Skeletal muscle satellite cell (primary cell): ENCODE data around the gene GNAS.

Source experiments
- H3K27me3 ChIP-seq: 2 replicates; pipeline ENCODE4 v1.7.0; 2013; ENCODE audit warnings: low read length; ENCODE audit not compliant: control insufficient read depth, insufficient read depth
- H3K36me3 ChIP-seq: 2 replicates; pipeline ENCODE4 v1.7.0; 2013; ENCODE audit warnings: mild to moderate bottlenecking, control low read depth, low read length; ENCODE audit not compliant: insufficient read depth
- H3K4me1 ChIP-seq: 2 replicates; pipeline ENCODE4 v1.7.0; 2013; ENCODE audit warnings: low read length; ENCODE audit not compliant: control insufficient read depth, insufficient read depth
- H3K4me2 ChIP-seq: 2 replicates; pipeline ENCODE4 v1.7.0; 2013; ENCODE audit warnings: mild to moderate bottlenecking, low read length
- H3K4me3 ChIP-seq: 2 replicates; pipeline ENCODE4 v1.7.0; 2013; ENCODE audit warnings: low read length
- H3K9ac ChIP-seq: 2 replicates; pipeline ENCODE4 v1.7.0; 2013; ENCODE audit warnings: mild to moderate bottlenecking, low read depth, low read length, moderate library complexity
- H3K9me3 ChIP-seq: replicated peaks from 2 replicates; pipeline ENCODE4 v1.7.0; 2013; ENCODE audit warnings: mild to moderate bottlenecking, control low read depth, low read length

The GNAS gene

GRCh38 chr20:58888103-58888502 lies 35.6 kb downstream of the GNAS start:
- peak overlapping the region; percentile 78 for H3K9ac ChIP-seq
- H3K4me1 ChIP-seq, result peaks cover 9% of the 10 kb centered on the region
- peak overlapping the region; percentile 97 for H3K4me2 ChIP-seq
- H3K4me3 ChIP-seq, result peak overlapping the region; percentile 81
- peaks cover 17% of the 10 kb centered on the region for H3K27me3 ChIP-seq
- no peaks in the 10 kb centered on the region for H3K9me3 ChIP-seq
- H3K36me3 ChIP-seq, result no peaks in the 10 kb centered on the region

- peaks cover 11% of the 10 kb centered on the region for H3K27me3 ChIP-seq
- H3K4me1 ChIP-seq, result peaks cover 4% of the 10 kb centered on the region
- H3K4me2 ChIP-seq, result peak overlapping the region; percentile 97
These were observed 36.2 kb downstream of the GNAS start for GRCh38 chr20:58888521-58889333.

GRCh38 chr20:58889334-58889760 lies 36.8 kb downstream of the GNAS start:
- Histone ChIP-seq H3K4me3 (peak overlapping the region; percentile 81), H3K27me3 (peaks cover 8% of the 10 kb centered on the region), H3K36me3 (no peaks in the 10 kb centered on the region), H3K4me2 (peak overlapping the region; percentile 97), H3K4me1 (peaks cover 11% of the 10 kb centered on the region), H3K9ac (peak overlapping the region; percentile 78), H3K9me3 (no peaks in the 10 kb centered on the region)

More at GRCh38 chr20:58888521-58889333, 36.2 kb downstream of the GNAS start:
- H3K4me3 ChIP-seq, result peak overlapping the region; percentile 81
- H3K36me3 ChIP-seq, result no peaks in the 10 kb centered on the region
- H3K9me3 ChIP-seq, result no peaks in the 10 kb centered on the region
- peak overlapping the region; percentile 78 for H3K9ac ChIP-seq

- peak overlapping the region; percentile 97 for H3K4me2 ChIP-seq
These were observed 37.4 kb downstream of the GNAS start for GRCh38 chr20:58889798-58890517.

GRCh38 chr20:58890518-58891085 lies 38.1 kb downstream of the GNAS start:
- Histone ChIP-seq H3K9ac (peak overlapping the region; percentile 74), H3K36me3 (no peaks in the 10 kb centered on the region), H3K4me1 (peaks cover 23% of the 10 kb centered on the region), H3K27me3 (peaks cover 3% of the 10 kb centered on the region), H3K4me3 (peak overlapping the region; percentile 81), H3K9me3 (no peaks in the 10 kb centered on the region), H3K4me2 (peak overlapping the region; percentile 97)

More at GRCh38 chr20:58889798-58890517, 37.4 kb downstream of the GNAS start:
- H3K4me1 ChIP-seq, result peaks cover 17% of the 10 kb centered on the region
- no peaks in the 10 kb centered on the region for H3K36me3 ChIP-seq
- peak overlapping the region; percentile 81 for H3K4me3 ChIP-seq
- no peaks in the 10 kb centered on the region for H3K9me3 ChIP-seq
- peaks cover 3% of the 10 kb centered on the region for H3K27me3 ChIP-seq
- H3K9ac ChIP-seq, result peak overlapping the region; percentile 78

GRCh38 chr20:58891086-58891717 lies 38.7 kb downstream of the GNAS start:
- peaks cover 1% of the 10 kb centered on the region for H3K36me3 ChIP-seq
- H3K9me3 ChIP-seq, result no peaks in the 10 kb centered on the region
- H3K4me2 ChIP-seq, result peak overlapping the region; percentile 97
- peaks cover 29% of the 10 kb centered on the region for H3K4me1 ChIP-seq
- H3K4me3 ChIP-seq, result peak overlapping the region; percentile 81
- H3K27me3 ChIP-seq, result no peaks in the 10 kb centered on the region
- H3K9ac ChIP-seq, result peak overlapping the region; percentile 74

- H3K4me2 ChIP-seq, result peak overlapping the region; percentile 77
- peak overlapping the region; percentile 81 for H3K4me3 ChIP-seq
- H3K9ac ChIP-seq, result peak overlapping the region; percentile 90
- H3K9me3 ChIP-seq, result no peaks in the 10 kb centered on the region
- peaks cover 7% of the 10 kb centered on the region for H3K36me3 ChIP-seq
- H3K27me3 ChIP-seq, result no peaks in the 10 kb centered on the region
- H3K4me1 ChIP-seq, result peaks cover 34% of the 10 kb centered on the region
These were observed 39.2 kb downstream of the GNAS start for GRCh38 chr20:58891718-58892140.

DNA sequence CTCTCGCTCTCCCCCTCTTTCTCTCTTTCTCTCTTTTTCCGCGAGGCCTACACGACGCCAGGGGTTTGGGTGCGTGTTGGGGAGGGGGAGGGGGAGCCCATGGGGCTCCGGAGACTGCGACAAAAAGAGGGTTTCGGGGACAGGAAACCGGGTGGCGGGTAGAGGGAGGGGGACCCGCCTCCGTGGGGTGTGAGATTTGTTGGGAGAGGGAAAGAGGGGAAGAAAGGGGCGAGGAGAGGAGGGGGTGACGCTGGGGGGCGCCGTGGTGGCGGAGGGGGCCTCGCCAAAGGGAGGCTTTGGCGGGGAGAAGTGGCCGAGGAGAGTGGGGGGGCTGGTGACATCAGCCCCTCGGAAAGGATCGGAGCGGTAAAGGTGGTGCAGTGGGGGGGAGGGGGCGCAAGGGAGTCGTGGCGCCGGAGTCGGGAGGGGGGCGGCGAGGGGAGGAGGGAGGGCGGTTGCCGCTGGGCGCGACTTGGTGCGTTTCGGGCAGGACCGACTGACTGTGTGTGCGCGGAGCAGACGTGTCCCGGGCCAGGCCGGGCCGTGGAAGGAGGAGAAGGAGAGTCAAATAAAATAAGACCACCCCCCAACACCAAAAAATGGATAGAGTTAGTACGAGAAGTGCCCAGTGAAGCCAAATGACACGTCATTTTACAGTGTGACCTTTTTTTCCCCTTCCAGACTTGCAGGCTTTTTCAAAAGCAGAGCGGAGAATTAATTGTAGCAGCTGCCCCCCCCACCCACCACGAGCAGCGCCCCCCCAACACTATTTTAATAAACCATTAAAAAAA lies 39.8 kb downstream of the GNAS start:
- H3K4me1 ChIP-seq, result peaks cover 40% of the 10 kb centered on the region
- H3K36me3 ChIP-seq, result peaks cover 10% of the 10 kb centered on the region
- peak overlapping the region; percentile 81 for H3K4me3 ChIP-seq
- H3K4me2 ChIP-seq, result peak overlapping the region; percentile 77
- H3K27me3 ChIP-seq, result no peaks in the 10 kb centered on the region
- H3K9me3 ChIP-seq, result no peaks in the 10 kb centered on the region
- peak overlapping the region; percentile 90 for H3K9ac ChIP-seq

DNA sequence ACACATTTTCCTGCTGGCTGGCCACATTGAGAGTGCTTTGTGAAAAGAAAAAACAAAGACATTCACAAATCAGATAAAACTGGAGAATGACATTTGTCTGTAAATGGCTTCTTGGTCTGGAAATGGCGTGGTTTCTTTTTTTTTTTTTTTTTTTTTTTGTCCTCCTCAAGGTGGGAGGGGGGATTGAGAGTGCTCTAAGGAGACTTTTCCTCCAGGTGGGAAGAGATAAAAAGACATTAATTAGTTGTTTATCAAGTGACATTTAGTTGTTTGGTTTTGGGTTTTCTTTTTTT lies 40.4 kb downstream of the GNAS start:
- Histone ChIP-seq H3K36me3 (peaks cover 10% of the 10 kb centered on the region), H3K9ac (peak overlapping the region; percentile 90), H3K27me3 (no peaks in the 10 kb centered on the region), H3K4me2 (peak overlapping the region; percentile 77), H3K9me3 (no peaks in the 10 kb centered on the region), H3K4me3 (peak overlapping the region; percentile 81), H3K4me1 (peaks cover 45% of the 10 kb centered on the region)

GRCh38 chr20:58893355-58894120 lies 41.0 kb downstream of the GNAS start:
- H3K4me2 ChIP-seq, result peak overlapping the region; percentile 77
- H3K4me3 ChIP-seq, result peak overlapping the region; percentile 81
- H3K27me3 ChIP-seq, result no peaks in the 10 kb centered on the region
- H3K9me3 ChIP-seq, result no peaks in the 10 kb centered on the region
- peaks cover 52% of the 10 kb centered on the region for H3K4me1 ChIP-seq
- peak overlapping the region; percentile 90 for H3K9ac ChIP-seq
- peaks cover 12% of the 10 kb centered on the region for H3K36me3 ChIP-seq
